HepG2 (cell line): Measurements from ENCODE around the gene ANKRD55. TPM values are rescaled to one million over a fixed set of nuclear protein-coding genes. Genes with fewer than 3 reads are reported as not detected.
A peak's percentile ranks its signal among the peaks of the same experiment; 100 is the strongest.

Experiments
- ATF1 ChIP-seq: IDR thresholded peaks from 2 replicates; pipeline ENCODE4 v1.6.1; 2016; ENCODE audit warnings: mild to moderate bottlenecking, control low read depth
- CREM ChIP-seq, 2 experiments: sonication (generic) in 1 of 2; formaldehyde crosslinking in 1 of 2; IDR thresholded peaks; 2 replicates each; pipeline versions ENCODE4 v1.4.0 to v1.6.1; 2016 to 2020; ENCODE audit warnings: antibody characterized with exemption in 1 of 2, mild to moderate bottlenecking in 1 of 2, missing genetic modification reagents in 1 of 2
- DMAP1 ChIP-seq: IDR thresholded peaks from 2 replicates; pipeline ENCODE4 v1.6.1; 2016
- HHEX ChIP-seq: IDR thresholded peaks from 2 replicates; pipeline ENCODE4 v1.6.1; 2016; ENCODE audit warnings: control low read depth
- HOMEZ ChIP-seq: IDR thresholded peaks from 2 replicates; pipeline ENCODE4 v1.6.1; 2016; ENCODE audit warnings: low read depth
- KLF12 ChIP-seq: sonication (generic); formaldehyde crosslinking; IDR thresholded peaks from 2 replicates; pipeline ENCODE4 v1.4.0; 2020; ENCODE audit warnings: missing genetic modification reagents, borderline replicate concordance
- NR3C1 ChIP-seq: sonication (generic); formaldehyde crosslinking; IDR thresholded peaks from 2 replicates; pipeline ENCODE4 v1.4.0; 2020; ENCODE audit warnings: missing genetic modification reagents
- PHF20 ChIP-seq: sonication (generic); formaldehyde crosslinking; IDR thresholded peaks from 2 replicates; pipeline ENCODE4 v1.5.0; 2020; ENCODE audit warnings: mild to moderate bottlenecking, missing genetic modification reagents
- REPIN1 ChIP-seq: sonication (generic); formaldehyde crosslinking; IDR thresholded peaks from 2 replicates; pipeline ENCODE4 v1.8.0; 2022; ENCODE audit warnings: missing genetic modification reagents, low read depth, mild to moderate bottlenecking, borderline replicate concordance
- THAP7 ChIP-seq: sonication (generic); formaldehyde crosslinking; IDR thresholded peaks from 2 replicates; pipeline ENCODE4 v1.8.1; 2023; ENCODE audit warnings: mild to moderate bottlenecking, missing genetic modification reagents
- TOE1 ChIP-seq: sonication (generic); formaldehyde crosslinking; IDR thresholded peaks from 2 replicates; pipeline ENCODE4 v1.4.0; 2020; ENCODE audit warnings: mild to moderate bottlenecking, missing genetic modification reagents
- ZHX2 ChIP-seq, 2 experiments: sonication (generic) in 1 of 2; formaldehyde crosslinking in 1 of 2; IDR thresholded peaks; 2 replicates each; pipeline versions ENCODE4 v1.6.1 to v1.9.0; 2014 to 2022; ENCODE audit warnings: antibody characterized with exemption in 1 of 2, borderline replicate concordance in 1 of 2, inconsistent platforms in 1 of 2, low read depth in 1 of 2, missing genetic modification reagents in 1 of 2
- ZNF264 ChIP-seq: sonication (generic); formaldehyde crosslinking; IDR thresholded peaks from 2 replicates; pipeline ENCODE4 v1.4.0; 2020; ENCODE audit warnings: missing genetic modification reagents
- ZNF335 ChIP-seq: sonication (generic); formaldehyde crosslinking; IDR thresholded peaks from 2 replicates; pipeline ENCODE4 v1.4.0; 2020; ENCODE audit warnings: missing genetic modification reagents
- ZNF34 ChIP-seq: sonication (generic); formaldehyde crosslinking; IDR thresholded peaks from 2 replicates; pipeline ENCODE4 v1.4.0; 2020; ENCODE audit warnings: mild to moderate bottlenecking, missing genetic modification reagents, borderline replicate concordance
- ZNF362 ChIP-seq: sonication (generic); formaldehyde crosslinking; IDR thresholded peaks from 2 replicates; pipeline ENCODE4 v1.4.0; 2020; ENCODE audit warnings: missing genetic modification reagents, mild to moderate bottlenecking, borderline replicate concordance
- ZNF644 ChIP-seq: IDR thresholded peaks from 2 replicates; pipeline ENCODE4 v1.6.1; 2016; ENCODE audit warnings: low read depth
- polyA plus RNA-seq, 8 experiments: library from polyadenylated mRNA; depleted of rRNA in 3 of 8; stranded (reverse) in 7 of 8; unstranded in 1 of 8; fragments of >200 nt; fragmentation: Illumina TruSeq in 4 of 8; extraction: Trizol in 4 of 8; gene quantifications; 2 replicates each; pipeline versions ENCODE4 v1.2.1 to v1.2.3, GENCODE V29; 2011 to 2016; ENCODE audit warnings: low read depth in 4 of 8, missing spikeins in 1 of 8, mixed read lengths in 1 of 8; ENCODE audit not compliant: insufficient read depth in 1 of 8
- total RNA-seq, 5 experiments: library from RNA; depleted of rRNA; stranded (reverse); fragments of >200 nt; fragmentation: Illumina TruSeq; extraction: Trizol; gene quantifications; 2 replicates each; pipeline ENCODE4 v1.2.3, GENCODE V29; 2016; ENCODE audit warnings: low read depth in 1 of 5

The ANKRD55 gene
- total and polyA plus RNA-seq, 2 of the 13 experiments (the other 11 are each of a cell fraction or from before 2014, with no cell fraction given) = 0.11 to 0.28 TPM

- TF ChIP-seq KLF12 (CRISPR knock-in tag) = no peak
- TF ChIP-seq ZNF34 (CRISPR knock-in tag) = no peak
- TF ChIP-seq PHF20 (CRISPR knock-in tag) = no peak
- TF ChIP-seq ZNF362 (CRISPR knock-in tag) = peak; percentile 76; the same call in 1 of the 2 replicates
- TF ChIP-seq THAP7 (CRISPR knock-in tag) = no peak
- TF ChIP-seq ZNF264 (CRISPR knock-in tag) = no peak
- TF ChIP-seq DMAP1 (CRISPR knock-in tag) = 0 out of 2 replicates have a peak, but pooled peaks have one; percentile 16
- 0 out of 2 replicates have a peak, but pooled peaks have one; percentile 8 for TF ChIP-seq CREM (IDR thresholded peaks at IDR 0.05)
- no peak for TF ChIP-seq CREM (CRISPR knock-in tag; IDR thresholded peaks at IDR 0.05)
- 0 out of 2 replicates have a peak, but pooled peaks have one; percentile 59 for TF ChIP-seq TOE1
- TF ChIP-seq REPIN1 (CRISPR knock-in tag) = peak; percentile 64; the same call in 1 of the 2 replicates
- no peak for TF ChIP-seq NR3C1 (CRISPR knock-in tag)
- no peak for TF ChIP-seq ZHX2 (IDR thresholded peaks at IDR 0.05; ENCODE audit: low read depth)
- no peak for TF ChIP-seq ZHX2 (CRISPR knock-in tag; IDR thresholded peaks at IDR 0.05; ENCODE audit: borderline replicate concordance)
- 0 out of 2 replicates have a peak, but pooled peaks have one; percentile 35 for TF ChIP-seq HOMEZ (CRISPR knock-in tag)
- no peak for TF ChIP-seq ZNF335
- TF ChIP-seq ATF1 (CRISPR knock-in tag) = no peak
- TF ChIP-seq HHEX (CRISPR knock-in tag) = no peak
- TF ChIP-seq ZNF644 (CRISPR knock-in tag) = peak; percentile 68; the same call in 1 of the 2 replicates
Observed at GRCh38 chr5:56200971-56201666, 32.0 kb downstream of the ANKRD55 start (continued).
